ENCODE measurements around the gene RHOH.

Gene RHOH

DNA sequence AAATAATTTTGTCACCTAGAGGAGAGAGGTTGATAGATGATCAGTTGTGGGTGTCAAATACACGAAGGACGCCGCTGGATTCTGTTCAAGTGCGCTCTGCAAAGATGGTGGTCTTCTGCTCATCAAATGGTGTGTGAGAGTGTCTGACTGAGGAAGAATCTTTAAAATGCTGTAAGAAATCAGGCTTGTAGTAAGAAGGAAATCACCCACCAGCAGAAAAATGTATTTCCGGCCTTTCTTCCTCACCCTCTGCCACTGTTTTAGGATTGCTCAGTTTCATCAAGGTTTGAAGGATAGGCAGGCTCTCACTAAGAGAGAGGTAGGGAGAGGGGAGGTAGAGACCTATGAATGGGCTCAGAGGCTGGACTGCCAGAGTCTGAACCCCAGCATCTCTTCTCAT lies 28.7 kb downstream of the RHOH start:
- no peak overlapping the region for H3K4me3 ChIP-seq (ENCODE audit: low read depth, low read length)
- no peak for DNase-seq (ENCODE audit: low read depth)

DNA sequence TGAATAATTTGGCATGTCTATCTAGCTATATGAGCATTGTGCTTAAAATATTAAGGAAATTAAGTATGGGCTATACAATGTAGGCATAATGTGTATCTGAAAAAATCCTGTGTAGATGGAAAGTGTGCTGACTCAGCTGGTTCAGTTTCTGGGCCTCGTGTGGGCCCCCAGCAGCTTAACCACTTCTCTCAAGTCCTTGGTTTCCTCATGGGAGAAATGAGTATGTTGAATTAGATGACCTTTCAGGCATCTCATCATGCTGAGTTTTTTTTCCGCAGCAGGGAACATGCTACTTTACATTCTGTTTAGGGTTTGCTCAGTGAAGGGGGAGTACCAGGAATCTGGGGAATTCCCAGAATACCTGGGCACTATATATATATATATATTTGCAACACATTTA lies 30.5 kb downstream of the RHOH start:
- no peak overlapping the region for H3K4me3 ChIP-seq (ENCODE audit: low read depth, low read length)
- DNase-seq (ENCODE audit: low read depth), result peak; percentile 26

DNA sequence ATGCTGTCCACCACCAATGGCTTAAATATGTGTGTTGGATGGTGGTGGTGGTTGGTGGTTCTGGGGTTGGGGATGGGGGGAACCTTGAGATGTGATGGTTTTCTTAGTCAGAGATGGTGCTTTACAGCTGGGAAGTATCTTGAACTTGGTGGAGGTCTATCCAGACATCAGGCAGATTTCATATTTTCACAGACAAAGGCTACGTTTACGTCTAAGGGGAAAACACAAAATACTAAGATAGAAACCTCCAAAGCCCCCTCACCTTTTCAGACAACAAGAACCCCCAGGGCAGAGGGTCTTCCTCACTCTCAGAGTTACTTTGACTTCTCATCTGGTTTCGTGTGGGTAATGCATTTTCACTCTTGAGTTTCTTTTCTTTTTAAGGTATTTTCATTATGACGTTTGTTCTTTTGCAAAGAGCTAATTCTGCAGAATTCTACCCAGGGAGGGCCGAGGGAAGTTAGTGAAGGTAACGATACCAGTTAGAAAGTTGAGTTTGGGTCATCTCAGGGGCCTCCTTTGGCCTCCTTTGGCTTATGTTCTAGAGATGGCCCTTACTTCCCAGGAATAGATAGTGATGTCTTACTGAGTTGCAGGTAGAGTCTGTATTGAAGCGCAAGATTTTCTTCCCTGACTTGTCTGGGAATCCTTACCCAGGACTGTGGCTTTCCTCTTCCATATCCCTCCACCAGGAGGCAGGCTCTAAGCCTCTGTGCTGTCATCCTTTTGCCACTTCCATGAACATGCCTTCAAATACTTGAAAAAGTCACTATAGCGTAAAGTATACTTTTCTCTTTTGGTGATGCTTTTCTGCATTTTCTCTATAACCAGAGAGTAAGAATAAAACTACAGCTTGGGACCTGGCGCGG lies 31.9 kb downstream of the RHOH start:
- H3K4me3 ChIP-seq (ENCODE audit: low read depth, low read length), result no peak overlapping the region
- DNase-seq (ENCODE audit: low read depth), result no peak

DNA sequence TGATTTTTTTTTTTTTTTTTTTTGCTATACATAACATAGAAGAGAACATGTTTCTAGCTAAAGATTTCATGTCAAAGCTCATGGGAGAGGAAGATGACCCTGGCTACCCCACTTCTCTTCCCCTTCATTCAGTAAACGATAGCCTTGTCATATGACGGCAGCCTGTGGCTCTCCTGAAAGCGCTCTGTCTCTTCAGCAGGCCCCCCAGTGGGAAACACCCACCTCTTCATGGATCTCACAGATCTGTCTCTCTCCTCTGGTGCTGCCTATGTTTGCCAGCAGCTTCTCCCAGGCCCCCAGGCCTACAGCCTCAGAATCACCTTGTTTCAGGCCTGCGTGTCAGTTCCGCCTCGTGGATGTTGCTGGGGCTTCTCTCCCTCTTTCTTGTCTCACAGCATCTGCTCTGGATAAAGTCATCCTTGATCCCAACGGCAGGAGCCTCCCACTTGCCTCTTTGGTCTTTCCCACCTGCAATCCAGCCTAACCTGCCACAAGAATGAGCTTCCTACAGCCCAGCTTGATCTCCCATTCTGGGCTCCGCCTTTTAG lies 34.6 kb downstream of the RHOH start:
- DNase-seq (ENCODE audit: low read depth), result no peak
- no peak overlapping the region for H3K4me3 ChIP-seq (ENCODE audit: low read depth, low read length)

DNA sequence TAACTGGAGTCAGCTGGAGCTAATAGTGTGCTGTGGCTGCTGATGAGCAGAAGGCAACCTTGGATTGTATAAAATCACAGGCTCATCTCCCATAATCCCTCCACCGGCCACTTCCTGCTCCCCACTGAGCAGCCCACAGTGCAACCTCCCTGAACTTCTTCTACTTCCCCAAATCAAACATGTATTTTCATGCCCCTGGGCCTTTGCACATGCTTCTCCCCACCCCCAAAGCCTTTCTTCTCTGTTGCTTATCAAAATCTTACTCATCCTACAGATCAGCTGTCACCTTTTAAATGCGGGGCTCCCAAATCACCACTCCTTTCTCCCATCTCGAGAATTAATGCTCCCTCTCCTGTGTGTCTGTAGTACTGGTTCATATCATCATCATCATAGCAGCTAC lies 35.8 kb downstream of the RHOH start:
- no peak overlapping the region for H3K4me3 ChIP-seq (ENCODE audit: low read depth, low read length)
- DNase-seq (ENCODE audit: low read depth), result no peak

DNA sequence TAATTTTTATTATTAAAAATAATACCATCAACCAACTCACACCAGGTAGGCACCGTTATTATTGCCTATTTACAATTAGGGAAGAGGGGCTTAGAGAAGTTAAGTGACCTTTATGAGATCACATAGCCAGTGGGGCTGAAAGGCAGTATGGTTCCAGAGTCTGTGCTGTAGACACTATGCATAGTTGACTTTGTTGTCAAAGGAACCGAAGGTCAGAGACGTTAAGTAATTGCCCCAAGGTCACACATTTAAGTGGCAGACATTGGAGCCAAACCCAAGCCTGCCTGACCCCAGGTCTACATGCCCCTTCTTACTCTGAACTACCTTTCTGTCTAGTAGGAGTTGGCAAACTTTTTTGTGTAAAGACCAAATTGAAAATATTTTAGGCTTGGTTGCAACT lies 36.4 kb downstream of the RHOH start:
- no peak for DNase-seq (ENCODE audit: low read depth)
- H3K4me3 ChIP-seq (ENCODE audit: low read depth, low read length), result no peak overlapping the region

DNA sequence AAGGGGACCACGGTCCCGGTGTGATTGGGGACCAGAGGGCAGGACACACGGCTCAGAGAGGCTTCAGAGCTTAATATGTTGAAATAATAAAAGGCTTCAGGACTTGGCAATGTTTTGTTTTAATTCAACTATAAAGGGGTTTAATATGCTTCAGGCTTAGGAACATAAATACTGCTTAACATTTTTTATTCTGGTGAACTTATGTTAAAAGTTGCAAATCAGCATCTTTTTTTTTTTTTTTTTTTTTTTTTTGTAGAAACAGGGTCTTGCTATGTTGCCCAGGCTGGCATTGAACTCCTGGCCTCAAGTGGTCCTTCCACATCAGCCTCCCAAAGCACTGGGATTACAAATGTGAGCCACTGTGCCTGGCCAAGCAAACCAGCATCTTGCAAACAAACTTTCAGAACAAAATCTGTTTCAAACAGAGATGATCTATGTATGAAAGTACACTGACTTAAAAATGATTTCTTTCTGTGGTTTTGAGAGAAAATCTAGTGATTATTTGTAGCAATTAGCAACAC lies 37.7 kb downstream of the RHOH start:
- no peak for DNase-seq (ENCODE audit: low read depth)
- no peak overlapping the region for H3K4me3 ChIP-seq (ENCODE audit: low read depth, low read length)

DNA sequence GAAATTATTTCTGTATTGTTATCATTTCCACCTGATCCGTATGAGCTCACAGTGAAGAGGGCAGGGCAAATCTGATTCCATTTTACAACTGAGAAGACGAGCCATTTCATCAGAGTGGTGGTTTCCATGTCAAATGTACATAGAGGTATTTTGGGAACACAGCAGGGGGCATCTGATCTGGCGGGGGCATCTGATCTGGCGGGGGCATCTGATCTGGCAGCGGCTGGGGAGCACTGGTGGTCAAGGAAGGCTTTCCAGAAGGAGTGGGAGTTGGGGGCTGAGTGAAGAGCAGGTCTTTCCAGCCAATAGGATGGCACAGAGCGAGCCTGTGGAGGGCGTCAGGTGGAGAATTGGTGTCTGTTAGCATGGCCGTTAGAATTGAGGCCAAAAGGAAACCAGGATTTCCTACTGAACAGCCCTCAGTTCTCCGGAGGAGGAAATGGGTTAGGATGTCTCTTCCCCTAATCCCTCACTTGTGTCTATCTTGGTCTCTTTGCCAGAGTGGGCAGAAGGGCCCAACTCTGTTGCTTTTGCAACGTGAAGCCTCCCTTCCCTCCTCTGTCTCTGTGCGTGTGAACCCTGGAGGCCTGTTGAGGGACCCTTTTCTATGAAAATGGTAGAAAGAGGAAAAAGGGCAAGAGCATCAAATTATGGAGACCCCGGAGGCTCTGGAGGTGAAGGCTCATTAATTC lies 41.3 kb downstream of the RHOH start:
- H3K4me3 ChIP-seq (ENCODE audit: low read depth, low read length), result no peak overlapping the region
- no peak for DNase-seq (ENCODE audit: low read depth)

DNA sequence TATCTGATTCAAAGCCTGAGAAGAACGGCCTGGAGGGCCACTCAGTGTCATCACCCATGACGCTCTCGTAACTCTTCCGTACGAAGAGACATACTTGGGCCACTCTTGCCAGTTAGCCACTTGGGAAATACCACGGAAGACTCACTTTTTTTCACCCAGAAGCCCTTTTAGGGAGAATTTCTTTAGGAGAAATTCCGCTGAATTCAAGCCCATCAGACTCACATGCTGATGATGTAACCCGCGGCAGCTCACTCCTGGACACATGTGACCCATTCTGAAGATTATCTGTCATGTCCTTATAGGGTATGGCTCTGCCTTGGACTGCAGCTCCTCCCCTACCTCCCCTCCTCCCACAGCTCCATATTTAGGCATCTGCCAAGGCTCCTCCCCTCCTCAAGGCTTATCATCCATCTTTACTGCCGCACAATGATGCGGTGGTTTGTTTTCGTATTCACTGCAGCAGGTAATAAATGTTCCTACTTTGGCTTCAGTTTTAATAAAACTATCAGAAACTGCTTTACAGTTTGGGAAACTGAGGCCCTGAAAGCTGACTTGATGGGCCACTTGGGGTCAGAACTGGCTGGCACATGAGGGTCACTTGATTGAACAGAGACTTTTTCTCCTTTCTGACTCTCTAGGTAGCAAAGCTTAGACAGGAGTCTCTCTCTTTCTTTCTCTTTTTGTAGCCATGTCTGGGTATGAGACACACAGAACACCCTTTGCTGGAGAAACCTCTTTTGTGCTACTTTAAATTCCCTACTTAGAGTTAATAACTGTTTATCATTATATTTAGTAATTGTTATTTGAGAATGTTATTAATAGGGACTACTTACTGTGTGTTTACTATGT lies 42.1 kb downstream of the RHOH start:
- no peak overlapping the region for H3K4me3 ChIP-seq (ENCODE audit: low read depth, low read length)
- no peak for DNase-seq (ENCODE audit: low read depth)

DNA sequence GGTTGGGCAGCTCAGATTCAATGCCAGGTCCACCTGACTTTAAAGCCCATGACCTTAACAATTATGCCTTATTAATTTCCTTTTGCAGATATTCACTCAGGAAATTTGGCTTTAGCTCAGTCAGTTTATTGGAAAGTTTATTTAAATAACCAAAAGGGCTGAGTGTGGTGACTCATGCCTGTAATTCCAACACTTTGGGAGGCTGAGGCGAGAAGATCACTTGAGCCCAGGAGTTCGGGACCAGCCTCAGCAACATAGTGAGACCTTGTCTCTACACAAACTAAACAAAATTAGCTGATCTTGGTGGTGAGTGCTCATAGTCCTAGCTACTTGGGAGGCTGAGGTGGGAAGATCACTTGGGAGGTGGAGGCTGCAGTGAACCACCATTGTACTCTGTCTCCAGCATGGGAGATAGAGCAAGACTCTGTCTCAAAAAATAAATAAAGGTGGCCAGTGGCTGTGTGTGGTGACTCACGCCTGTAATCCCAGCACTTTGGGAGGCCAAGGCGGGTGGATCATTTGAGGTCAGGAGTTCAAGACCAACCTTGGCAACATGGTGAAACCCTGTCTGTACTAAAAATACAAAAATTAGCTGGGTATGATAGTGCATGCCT lies 43.3 kb downstream of the RHOH start:
- DNase-seq (ENCODE audit: low read depth), result no peak

DNA sequence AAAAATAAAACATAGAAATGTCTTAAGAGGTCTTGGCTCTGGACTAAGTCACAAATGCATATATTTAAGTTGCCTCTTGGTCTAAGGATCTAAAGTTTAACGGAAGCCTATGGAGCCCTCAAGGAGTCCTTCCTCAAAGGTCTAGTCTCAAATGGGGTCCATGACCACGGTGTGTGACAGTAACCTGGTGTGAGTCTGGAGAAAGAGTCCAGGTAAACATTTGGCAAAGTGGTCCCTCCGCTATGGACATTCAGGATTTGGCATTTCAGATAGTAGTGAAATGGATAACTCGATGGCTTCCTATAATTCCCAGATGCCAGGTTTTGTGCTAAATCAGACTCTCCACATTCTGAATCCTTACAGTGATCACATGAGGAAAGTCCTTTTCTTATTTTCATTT lies 44.2 kb downstream of the RHOH start:
- no peak for DNase-seq (ENCODE audit: low read depth)
- H3K4me3 ChIP-seq (ENCODE audit: low read depth, low read length), result no peak overlapping the region

More for the DNA sequence above, 43.3 kb downstream of the RHOH start:
- H3K4me3 ChIP-seq (ENCODE audit: low read depth, low read length), result no peak overlapping the region

DNA sequence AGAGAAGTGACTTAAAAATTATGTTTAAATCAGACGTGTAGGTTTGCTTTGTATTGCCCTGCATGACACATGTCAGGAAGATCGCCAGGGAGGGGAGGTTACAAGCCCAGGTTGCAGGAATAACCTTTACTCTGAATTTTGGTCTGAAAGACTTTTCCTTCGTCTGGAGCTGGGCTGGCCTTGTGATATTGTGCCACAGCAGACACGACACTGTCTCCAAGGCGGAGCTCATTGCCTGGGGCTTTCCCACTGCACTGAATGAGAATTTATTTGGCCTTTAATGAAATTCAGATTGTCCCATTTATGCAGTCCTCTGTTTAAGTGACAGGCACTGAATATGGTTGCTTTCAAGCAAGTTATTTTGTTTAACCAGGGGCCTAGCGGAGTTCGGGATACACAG lies 45.1 kb downstream of the RHOH start:
- no peak for DNase-seq (ENCODE audit: low read depth)
- no peak overlapping the region for H3K4me3 ChIP-seq (ENCODE audit: low read depth, low read length)

DNA sequence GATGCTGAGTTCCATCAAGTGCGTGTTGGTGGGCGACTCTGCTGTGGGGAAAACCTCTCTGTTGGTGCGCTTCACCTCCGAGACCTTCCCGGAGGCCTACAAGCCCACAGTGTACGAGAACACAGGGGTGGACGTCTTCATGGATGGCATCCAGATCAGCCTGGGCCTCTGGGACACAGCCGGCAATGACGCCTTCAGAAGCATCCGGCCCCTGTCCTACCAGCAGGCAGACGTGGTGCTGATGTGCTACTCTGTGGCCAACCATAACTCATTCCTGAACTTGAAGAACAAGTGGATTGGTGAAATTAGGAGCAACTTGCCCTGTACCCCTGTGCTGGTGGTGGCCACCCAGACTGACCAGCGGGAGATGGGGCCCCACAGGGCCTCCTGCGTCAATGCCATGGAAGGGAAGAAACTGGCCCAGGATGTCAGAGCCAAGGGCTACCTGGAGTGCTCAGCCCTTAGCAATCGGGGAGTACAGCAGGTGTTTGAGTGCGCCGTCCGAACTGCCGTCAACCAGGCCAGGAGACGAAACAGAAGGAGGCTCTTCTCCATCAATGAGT lies 46.6 kb downstream of the RHOH start:
- DNase-seq (ENCODE audit: low read depth), result no peak
- no peak overlapping the region for H3K4me3 ChIP-seq (ENCODE audit: low read depth, low read length)

DNA sequence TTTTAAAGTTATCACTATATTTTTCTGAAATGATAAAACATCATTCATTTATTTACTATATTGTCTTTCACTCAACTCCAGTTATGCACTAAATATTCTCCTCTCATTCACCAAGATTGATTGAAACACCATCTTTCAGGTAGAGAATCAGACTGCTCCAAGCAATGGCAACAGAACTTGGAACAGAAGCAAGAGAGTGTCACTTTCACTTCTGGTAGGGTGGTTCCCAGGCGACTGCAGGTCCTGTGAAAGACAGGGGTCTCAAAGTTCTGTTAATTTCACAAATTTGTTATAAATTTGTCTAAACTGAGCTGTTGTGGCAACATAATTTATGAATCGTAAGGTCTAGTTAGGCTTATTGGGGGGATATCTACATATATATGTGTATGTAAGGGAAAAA lies 47.8 kb downstream of the RHOH start:
- no peak overlapping the region for H3K4me3 ChIP-seq (ENCODE audit: low read depth, low read length)
- DNase-seq (ENCODE audit: low read depth), result no peak

DNA sequence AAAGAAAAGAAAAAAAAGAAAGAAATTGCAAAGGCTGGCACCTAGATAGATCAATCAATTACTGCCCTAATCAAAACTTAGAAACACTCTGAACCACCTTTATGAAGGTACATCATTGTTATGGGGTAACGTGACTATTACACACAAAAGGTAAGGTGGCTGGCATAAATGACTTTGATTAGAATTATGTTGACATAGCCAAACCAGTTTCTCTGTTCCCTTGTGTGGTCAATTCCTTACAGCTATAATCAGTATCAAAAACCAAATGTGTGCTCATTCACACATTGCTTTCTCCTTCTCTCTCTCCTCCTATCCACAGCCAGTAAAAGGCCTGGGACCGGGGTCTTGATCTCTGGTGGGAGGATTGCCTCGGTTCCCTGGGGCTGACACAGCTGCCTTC lies 48.7 kb downstream of the RHOH start:
- no peak for DNase-seq (ENCODE audit: low read depth)
- H3K4me3 ChIP-seq (ENCODE audit: low read depth, low read length), result no peak overlapping the region

DNA sequence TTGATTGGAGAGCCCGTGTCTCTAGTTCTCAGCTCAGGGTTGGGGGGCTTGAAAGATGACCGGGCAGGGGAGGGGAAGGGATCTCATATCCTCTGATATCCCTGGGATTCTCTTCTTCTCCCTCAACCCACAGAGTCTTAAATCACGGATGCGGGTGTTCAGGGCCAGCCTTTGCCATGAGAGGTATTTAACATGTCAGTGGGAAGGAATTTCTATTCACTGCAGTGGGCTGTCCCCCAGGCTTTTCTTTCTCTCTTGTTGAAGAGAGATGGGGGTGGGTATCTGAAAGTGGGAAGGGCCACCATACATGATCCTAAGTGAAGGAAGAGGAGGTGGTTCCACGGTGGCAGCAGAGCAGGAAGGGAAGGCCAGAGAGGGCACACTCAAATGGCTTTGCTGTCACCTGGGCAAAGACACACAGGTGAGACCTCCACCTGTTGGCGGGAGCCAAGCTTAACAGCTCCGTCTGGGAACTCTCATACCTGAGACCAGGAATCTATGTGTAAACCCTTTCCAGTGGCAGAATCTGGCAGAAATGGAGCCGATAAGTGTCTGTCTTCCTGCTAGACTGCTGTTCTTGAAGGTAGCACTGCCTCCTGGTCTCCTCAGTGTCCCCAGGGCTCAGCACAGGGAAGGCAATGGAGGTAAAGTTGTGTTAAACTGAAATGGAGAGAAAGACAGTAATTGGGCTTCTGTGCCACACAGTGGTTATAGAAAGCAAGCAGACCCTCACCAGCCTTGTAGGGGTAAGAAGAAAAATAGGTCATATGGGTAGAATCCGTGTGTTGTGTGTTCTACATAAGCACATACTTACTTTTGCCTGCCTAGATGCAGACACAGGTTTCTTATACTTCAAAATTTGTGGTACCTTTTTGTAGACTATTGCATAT lies 49.4 kb downstream of the RHOH start:
- DNase-seq (ENCODE audit: low read depth), result no peak
- H3K4me3 ChIP-seq (ENCODE audit: low read depth, low read length), result no peak overlapping the region

DNA sequence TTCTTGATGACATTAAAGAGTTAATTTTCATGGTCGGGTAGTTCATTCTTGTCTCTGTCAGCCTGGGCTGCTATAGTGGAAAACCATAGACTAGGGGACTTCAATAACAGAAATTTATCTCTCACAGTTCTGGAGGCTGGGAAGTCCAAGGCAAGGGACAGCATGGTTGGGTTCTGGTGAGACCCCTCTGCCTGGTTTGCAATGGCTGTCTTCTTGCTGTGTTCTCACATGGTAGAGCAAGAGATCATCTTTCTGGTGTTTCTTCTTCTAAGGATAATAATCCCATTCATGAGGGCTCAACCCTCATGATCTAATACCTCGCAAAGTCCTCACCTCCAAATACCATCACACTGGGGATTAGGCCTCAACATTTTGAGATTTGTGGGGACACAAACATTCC lies 50.1 kb downstream of the RHOH start:
- no peak for DNase-seq (ENCODE audit: low read depth)
- no peak overlapping the region for H3K4me3 ChIP-seq (ENCODE audit: low read depth, low read length)

DNA sequence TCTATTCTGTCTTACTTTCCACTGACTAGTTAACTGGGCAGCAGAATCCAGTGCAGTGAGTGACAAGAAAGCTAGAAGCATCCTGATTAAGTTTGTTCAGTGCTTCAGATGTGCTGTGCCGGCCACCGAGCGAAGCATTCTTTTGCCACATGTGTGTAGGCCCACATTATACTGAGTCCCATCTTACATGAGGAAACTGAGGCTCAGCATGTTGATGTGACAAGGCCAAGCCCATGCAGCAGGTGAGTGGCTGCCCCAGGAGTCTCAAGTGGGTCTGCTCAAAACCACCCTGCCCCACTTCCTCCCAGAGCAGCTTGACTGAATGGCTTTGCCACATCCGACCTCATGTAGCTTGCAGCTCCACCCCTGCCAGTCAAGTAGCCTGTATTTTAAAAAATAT lies 50.5 kb downstream of the RHOH start:
- DNase-seq (ENCODE audit: low read depth), result no peak

More for the DNA sequence above, 50.5 kb downstream of the RHOH start:
- no peak overlapping the region for H3K4me3 ChIP-seq (ENCODE audit: low read depth, low read length)

All from skeletal muscle cell (primary cell).